HG02938 (cell line): ENCODE data around the gene DNAJC16.
"Not testable (repeated sequence)": the region's sequence is repeated elsewhere in the genome, so short reads cannot be mapped to it uniquely, and the experiment has no call there.

Experiments
- ATAC-seq: cut with Tn5 transposase; IDR thresholded peaks from one replicate; pipeline ENCODE4 v1.9.1; 2021; ENCODE audit warnings: mild to moderate bottlenecking, moderate library complexity; ENCODE audit not compliant: unreplicated experiment

Gene DNAJC16

DNA sequence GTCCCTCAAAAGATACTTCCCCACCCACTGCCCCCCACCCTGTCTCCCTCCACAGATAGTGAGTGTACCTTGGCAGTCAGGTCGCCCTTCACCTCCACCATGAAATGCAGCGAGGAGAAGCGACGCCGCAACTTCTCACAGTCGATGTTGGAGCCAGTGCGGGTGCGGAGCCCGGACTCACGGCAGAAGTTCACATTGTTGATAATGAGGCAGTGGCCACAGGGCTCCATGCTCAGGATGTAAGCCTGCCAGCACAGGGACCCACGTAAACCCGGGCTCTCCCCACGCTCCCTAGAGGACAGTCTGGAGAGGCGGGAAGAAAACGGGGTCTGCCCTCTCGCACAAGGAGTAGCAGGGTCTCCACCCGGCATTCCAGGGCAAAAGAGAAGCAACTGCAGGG is 19.8 kb upstream of the DNAJC16 start:
- ATAC-seq = no peak

DNA sequence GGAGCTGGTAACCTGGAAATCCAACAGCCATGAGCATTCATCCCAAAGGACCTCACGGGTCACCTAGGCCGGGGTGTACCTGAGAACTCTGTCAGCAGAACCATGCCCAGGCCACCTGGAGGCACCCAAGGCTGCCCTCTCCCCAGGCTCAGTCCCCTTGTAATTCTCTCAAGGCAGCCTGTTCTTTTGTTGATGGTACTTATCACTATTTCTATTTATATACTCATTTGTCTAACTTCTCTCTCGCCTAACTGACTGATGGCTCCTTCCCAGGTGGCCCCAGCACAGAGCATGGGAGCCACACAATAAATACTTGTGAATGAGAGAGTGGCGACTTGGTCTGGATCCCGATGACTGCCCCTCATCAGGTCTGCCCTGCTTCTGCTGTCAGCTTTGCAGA is 19.4 kb upstream of the DNAJC16 start:
- no peak for ATAC-seq

DNA sequence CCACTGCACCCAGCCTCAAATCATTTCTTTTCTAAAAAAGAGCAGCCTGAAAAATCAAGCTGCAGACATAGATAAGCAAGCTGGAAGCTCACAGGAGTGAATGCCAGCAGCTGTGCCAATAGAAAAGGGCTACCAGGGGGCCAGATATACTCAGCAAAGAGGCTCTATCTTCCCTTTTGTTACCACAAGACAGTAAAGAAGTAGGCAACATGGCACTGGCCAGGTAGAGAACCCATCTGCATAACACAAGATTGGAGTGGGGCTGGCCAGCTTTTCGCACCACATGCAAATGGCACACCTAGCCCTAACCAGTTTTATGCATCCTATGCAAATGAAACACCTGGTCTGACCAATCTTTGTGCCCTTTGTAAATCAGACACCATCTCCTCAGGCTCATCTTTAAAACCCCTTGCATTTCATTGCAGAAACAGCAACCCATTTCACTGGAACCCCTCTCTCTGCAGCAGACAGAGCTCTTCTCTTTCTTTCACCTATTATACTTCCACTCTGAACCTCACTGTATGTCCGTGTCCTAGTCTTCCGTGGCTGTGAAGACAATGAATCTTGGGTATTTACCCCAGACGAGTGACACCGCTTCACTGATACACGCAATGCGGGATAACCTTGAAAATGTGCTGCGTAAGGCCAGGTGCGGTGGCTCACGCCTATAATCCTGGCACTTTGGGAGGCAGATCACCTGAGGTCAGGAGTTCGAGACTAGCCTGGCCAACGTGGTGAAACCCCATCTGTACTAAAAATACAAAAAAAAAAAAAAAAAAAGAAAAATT is 17.8 kb upstream of the DNAJC16 start:
- ATAC-seq = no peak

DNA sequence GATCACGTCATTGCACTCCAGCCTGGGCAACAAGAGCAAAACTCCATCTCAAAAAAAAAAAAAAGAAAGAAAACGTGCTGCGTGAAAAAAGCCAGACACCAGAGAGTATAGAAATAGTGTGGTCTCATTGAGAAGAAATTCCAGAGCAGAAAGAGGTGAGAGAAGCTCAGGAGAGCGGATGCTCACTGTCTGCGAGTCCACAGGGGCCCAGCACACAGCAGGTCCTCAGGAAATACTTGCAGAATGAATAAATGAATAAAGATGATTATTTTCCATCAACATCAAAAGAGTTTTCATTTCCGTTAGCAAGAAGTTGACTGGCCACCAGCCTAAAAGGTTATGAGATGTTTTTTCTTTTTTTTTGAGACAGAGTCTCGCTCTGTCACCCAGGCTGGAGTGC is 17.1 kb upstream of the DNAJC16 start:
- ATAC-seq = no peak

DNA sequence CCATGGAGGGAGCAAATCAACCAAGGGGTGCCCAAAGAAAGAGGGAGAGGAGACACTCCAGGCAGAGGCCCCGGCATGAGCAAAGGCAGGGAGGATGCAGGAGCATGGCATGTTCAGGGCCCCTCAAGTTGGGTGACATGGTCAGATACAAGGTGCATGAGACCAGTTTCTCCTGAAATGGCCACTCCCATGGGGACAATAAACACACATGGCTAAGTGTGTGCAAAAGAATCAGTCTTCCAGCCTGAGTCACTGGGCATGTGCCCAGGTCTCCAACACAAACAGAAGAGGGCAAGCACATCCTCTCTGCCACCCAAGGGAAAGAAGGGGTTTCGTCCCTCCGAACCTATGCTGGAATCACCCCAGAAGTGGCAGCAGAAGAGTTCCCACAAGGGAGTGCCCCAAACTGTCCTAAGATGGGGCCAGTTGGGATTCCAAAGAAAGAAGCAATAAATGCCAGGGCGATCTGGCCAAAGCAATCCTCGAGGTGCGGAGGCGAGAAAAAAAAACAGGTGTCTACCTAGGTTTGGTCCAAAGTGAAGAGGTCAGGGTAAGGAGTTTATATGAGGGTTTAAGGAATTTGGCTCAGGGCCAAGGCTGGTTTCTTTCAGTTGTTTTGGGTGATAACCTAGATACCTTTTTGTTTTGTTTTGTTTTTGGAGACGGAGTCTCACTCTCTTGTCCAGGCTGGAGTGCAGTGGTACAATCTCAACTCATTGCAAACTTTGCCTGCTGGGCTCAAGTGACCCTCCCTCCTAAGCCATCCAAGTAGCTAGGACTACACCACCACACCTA is 15.8 kb upstream of the DNAJC16 start:
- ATAC-seq = no peak

DNA sequence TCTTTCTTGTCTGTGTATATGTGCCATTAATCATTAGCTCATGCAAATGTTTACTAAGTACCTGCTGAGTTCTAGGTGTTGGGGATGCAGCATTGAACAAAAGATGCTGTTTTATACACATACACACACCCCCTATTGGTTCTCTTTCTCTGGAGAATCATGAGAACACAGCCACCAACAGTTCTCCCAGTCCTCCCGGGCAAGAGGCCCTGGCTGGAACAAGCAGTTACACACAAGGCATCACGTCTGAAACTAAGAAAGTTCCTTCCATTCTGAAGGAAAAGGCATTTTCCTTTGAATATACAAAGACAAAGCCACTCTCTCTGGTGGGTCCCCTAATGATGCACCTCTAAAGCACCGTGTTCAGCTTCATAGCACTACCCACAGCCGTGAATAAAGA is 13.5 kb upstream of the DNAJC16 start:
- ATAC-seq = no peak

DNA sequence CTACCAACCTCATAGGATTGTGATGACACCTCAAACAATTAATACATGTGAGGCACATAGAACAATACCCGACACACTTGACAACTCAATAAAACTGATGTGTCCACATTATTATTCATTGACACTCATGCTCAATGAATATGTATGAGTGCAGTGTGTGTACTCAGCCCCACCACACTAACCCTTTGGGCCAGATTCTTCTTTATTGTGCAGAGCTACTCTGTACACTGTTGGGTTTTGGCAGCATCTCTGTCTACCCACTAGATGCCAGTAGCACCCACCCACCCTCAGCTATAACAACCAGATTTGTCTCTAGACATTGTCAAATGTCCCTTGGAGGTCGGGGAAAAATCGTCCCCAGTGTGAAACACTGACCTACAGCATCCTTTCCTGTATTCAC is 12.7 kb upstream of the DNAJC16 start:
- ATAC-seq = no peak

DNA sequence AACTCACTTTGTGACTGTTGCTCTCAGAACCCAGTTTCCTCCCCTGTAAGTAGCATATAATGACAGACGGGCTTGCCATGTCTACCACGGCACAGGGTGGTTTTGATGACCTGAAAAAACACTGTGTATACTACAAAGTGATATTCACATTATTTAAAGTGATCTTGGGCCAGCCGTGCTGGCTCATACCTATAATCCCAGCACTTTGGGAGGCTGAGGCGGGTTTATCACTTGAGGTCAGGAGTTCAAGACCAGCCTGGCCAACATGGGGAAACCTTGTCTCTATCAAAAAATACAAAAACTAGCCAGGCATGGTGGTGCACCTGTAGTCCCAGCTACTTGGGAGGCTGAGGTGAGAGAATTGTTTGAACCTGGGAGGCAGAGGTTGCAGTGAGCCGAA is 12.1 kb upstream of the DNAJC16 start:
- ATAC-seq = not testable (repeated sequence)

DNA sequence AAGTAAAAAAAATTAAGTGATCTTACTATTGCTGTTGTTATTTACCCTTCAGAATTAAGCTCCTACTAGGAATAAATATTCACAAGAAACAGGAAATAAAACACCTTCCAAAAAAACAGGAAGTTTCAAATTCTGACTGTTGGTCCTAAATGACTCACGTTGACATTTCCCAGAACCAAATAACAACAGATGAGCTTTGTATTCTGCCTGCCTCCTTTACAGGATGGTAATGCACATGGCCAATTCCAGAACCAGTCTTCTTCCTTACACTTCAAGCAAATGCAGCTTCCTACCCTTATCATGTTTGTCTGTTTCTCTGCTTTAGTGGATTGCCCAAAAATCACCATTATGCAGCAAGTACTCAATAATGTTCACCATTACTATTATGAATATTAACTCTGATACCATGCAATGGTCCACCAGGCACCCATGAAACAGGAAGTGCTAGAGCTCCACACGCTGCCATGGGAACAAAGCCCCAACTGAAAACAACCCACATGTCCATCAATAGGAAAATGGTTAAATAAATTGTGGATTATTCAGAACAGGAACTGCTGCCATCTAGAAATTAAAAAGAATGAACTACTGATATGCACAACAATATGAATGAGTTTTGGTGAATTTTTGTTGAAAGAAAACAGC is 11.5 kb upstream of the DNAJC16 start:
- ATAC-seq = no peak

DNA sequence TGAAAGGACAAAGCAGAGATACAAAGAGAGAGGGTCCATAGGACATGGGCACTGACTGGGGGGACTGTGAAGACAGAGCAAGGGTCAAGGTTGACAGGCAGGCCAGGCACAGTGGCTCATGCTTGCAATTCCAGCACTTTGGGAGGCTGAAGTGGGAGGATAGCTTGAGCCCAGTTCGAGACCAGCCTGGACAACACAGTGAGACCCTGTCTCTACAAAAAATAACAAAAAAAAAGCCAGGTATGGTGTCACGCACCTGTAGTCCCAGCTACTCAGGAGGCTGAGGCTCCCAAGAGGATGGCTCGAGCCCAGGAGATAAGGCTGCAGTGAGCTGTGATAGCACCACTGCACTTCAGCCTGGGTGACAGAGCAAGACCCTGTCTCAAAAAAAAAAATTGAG is 7.0 kb upstream of the DNAJC16 start:
- no peak for ATAC-seq

DNA sequence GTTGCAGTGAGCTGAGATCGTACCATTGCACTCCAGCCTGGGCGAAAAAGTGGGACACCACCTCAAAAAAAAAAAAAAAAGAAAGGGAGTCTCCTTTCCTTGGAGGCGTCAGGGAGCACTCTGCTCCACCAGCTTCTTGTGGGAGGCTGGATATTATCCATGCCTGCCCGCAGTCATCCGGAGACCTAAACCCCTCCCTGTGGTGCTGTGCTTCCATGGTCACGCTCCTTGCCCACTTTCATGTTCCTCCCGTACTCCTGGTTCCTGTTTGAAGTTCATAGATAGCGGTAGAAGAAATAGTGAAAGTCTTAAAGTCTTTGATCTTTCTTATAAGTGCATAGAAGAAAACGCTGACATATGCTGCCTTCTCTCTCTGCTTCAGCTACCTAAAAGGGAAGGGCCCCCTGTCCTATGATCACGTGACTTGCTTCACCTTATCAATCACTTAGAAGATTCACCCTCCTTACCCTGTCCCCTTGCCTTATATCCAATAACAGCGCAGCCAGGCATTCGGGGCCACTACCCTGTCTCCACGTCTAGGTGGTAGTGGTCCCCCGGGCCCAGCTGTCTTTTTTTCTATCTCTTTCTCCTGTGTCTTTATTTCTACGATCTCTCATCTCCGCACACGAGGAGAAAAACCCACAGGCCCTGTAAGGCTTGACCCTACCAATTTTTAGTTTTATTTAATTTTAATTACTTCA is 5.3 kb upstream of the DNAJC16 start:
- not testable (repeated sequence) for ATAC-seq

DNA sequence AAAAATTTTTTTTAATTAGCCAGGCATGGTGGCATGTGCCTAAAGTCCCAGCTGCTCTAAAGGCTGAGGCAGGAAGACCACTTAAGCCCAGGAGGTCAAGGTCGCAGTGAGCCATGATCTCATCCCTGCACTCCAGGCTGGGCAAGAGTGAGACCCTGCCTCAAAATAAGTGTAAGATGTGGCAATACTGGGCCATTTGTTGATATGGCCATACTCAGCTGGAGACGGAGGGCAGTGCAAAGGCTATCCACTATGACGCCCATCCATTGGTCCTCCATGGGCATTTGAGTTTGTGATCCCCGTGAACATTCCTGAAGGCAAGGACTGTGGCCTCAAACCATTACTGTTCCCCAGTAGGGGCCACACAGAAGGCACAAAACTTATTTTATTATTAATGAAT is 4.1 kb upstream of the DNAJC16 start:
- no peak for ATAC-seq

DNA sequence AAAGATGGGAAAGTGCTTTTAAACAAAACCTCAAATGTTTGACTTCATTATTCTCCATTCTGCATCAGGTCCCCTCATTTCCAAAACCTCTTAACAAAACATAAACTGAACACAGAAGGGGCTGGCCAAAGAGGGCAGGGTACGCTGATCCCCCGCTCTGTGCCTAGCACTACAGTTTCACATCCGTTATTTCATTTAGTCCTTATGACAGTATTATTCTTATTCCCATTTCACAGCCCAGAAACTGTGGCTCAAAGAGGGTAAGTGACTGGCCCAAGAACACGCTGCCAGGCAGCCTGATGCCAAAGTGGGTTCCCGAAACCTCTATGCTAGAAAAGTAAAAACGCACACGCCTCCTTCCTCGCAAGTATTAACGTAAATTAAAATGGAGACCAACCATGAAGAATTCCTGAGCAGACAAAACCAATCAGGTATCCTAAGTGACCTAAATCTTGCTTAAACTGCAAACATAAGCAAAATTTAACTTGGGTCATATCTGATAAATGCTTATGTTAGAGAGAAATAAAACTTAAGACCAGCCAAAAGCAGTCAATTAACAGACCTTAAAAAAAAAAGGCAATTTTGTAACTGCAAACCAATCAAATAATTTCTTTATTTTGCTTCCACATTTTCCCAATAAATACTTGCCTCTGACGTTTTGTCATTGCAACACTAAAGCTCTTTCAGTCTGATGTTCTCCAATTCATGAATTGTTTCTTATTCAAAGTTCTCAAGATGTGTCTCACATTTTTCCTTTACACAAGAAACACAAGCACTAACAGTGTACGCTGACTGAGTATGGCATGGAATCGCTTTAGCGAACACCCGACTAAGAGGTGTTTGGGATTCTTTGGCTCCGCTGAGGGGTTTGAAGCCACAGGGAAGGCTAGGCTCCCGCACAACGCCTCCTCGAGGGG is 3.3 kb upstream of the DNAJC16 start:
- no peak for ATAC-seq

DNA sequence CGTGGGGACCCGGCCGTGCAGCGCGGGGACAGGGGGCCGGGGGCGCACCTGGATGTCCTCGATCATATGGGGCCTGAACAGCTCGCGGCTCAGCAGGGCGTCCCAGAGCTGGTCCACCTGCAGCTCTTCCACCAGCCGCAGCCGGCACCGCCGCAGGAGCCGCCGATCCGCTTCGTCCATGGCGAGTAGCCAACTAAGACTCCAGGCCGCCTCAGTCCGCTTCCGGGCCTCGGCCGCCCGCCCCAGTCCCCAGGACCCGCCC is 2.7 kb upstream of the DNAJC16 start, which contains the start of gene CASP9:
Gene CASP9, minus strand, starts transcription at position 195 of the 262 bp plus-strand sequence. Its CDS starts 15 bp downstream, at position 180.
- ATAC-seq = no peak

DNA sequence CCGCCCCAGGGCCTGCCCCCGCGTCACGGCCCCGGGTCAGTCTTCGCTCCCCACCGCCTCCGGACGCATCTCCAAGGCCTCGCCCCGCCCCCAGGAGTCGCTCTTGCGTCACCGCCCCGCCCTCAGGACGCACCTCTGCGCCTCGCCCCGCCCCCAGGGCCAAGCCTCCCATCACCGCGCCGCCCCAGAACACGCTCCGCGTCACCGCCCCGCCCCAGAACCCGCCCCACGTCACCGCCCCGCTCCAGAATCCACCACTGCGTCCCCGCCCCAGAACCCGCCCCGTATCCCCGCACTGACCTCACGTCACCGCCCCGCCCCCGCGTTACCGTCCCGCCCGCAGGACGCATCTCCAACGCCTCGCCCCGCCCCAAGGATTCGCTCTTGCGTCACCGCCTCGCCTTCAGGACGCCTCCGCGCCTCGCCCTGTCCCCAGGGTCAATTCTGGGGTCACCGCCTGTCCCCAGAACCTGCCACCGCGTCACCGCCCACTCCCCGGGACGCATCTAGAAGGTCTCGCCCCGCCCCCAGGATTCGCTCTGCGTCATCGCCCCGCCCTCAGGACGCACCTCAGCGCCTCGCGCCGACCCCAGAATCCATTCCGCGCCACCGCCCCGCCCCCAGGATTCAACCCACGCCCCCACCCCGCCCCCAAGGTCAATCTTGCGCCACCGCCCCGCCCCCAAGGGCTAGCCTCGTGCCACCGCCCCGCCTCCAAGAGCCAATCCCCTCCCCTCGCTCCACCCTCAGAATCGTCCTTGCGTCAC is 2.2 kb upstream of the DNAJC16 start:
- peak; percentile 34 for ATAC-seq

DNA sequence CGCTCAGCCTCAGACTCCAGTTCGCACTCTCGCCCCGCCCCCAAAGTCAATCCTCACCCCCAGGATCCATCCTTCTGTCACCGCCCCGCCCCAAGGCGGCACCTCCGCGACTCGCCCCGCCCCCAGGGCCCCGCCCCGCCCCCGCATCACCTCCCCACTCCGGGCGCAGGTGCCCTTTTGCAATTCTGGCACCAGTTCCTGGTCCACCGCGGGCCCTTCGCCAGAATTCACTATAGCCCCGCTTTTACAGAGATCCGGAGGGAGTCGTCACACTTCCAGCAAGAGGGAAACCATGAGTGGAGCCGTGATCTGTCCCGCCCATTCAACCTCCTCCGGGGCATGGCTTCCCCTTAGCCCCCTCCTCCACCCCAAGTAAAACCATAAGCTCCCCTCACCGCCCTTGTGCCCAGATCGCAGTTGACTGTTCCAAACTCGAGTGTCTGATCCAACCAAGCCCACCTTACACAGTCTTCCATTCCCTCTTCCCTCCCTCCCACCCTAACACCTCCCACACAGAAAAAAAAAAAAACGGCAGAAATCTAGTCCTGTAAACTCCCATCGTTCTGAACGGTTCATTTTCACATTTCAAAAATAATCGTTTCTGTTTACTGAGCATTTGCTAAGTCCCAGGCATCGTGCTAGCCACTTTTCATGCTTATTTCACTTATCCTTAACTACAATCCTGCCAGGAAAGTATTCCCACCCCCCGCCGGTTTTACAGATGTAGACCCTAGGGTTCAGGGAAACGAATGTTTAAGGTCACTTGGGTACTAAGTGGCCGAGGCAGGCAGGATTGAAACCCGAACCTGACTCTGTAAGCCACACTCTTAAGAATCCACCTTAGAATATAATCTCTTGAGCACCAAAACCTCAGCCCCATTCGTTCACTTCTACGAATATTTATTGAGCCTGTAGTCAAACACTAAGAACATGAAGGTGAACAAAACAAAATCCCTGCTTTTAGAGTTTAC is 1.3 kb upstream of the DNAJC16 start:
- peak; percentile 36 for ATAC-seq

DNA sequence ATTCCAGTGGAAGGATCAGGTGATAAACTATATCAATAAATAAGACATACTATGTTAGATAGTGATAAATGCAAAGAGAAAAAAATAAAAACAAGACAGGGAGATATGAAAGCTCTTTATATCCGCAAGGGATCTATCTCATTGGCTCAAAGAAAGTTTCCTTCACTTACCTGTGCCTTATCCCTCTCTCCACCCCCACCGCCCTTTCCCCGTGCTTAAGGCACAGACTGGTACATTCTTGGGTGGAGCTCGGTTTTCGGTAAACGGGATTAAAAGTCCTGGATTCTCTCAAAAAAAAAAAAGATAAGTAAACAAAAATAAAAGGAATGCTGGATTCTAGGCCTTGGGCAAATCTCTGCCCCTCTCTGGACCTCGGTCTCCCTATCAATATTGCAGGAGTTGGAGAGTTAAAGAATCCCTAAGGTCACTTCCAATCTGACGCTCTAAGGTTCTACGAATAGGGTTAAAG is 593 bp upstream of the DNAJC16 start:
- no peak for ATAC-seq

DNA sequence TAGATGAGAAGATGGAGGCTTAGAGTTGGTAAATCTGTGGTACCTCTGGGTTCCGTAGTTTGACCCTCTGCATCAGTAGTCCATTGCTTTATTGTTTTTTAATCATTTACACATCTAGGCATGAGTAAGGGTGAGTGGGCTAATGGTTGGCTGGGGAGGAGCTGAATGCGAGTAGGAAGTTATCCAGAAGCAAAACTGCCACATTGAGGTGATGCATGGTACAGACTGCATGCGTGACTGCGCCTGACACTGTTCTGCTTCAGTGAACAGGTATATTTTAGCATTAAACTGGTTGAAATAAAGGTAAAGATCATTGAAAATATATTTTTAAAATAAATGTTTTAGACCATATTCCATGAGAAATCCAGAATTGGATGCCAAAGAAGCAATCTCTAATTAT is 4.4 kb downstream of the DNAJC16 start:
- no peak for ATAC-seq
